Thyroid gland (tissue), 4 donors: ENCODE measurements around the gene ZNF652. TPM values are rescaled to one million over a fixed set of nuclear protein-coding genes. Genes with fewer than 3 reads are reported as not detected.
A peak's percentile ranks its signal among the peaks of the same experiment; 100 is the strongest.

ENCODE experiments used
- DNase-seq, 2 donors: peaks; one replicate each; pipeline ENCODE4 v3.0.0-alpha.2; 2019
- H3K27ac ChIP-seq, 3 donors: fragments of 200-600 bp; sonication (generic); 1 replicate in 2 of 3; 2 replicates in 1 of 3; pipeline ENCODE4 v1.5.1; 2016 to 2019; ENCODE audit warnings: mild to moderate bottlenecking in 1 of 3, moderate library complexity in 1 of 3
- H3K27me3 ChIP-seq: fragments of 200-600 bp; sonication (generic); one replicate; pipeline ENCODE4 v1.5.1; 2019
- H3K36me3 ChIP-seq, 2 donors: fragments of 200-600 bp; sonication (generic); one replicate each; pipeline ENCODE4 v1.5.1; 2016 to 2019
- H3K4me1 ChIP-seq, 2 donors: fragments of 200-600 bp; sonication (generic); one replicate each; pipeline ENCODE4 v1.5.1; 2017 to 2019
- H3K4me3 ChIP-seq, 3 donors: fragments of 200-600 bp; sonication (generic); replicated peaks in 1 of 3; 1 replicate in 2 of 3; 2 replicates in 1 of 3; pipeline ENCODE4 v1.5.1; 2016; ENCODE audit warnings: mild to moderate bottlenecking in 1 of 3
- H3K9me3 ChIP-seq: fragments of 200-600 bp; sonication (generic); one replicate; pipeline ENCODE4 v1.5.1; 2017
- CTCF ChIP-seq, 6 experiments: fragments of 200-600 bp in 3 of 6; fragments of 450-650 bp in 3 of 6; sonication (generic) in 3 of 6; IDR thresholded peaks; one replicate each; pipeline ENCODE4 v1.5.1; 2016 to 2019; ENCODE audit warnings: antibody characterized with exemption in 6 of 6, mild to moderate bottlenecking in 2 of 6, inconsistent platforms in 1 of 6, moderate library complexity in 1 of 6
- POLR2A ChIP-seq, 2 donors: fragments of 450-650 bp; IDR thresholded peaks; one replicate each; pipeline ENCODE4 v1.6.1; 2017; ENCODE audit warnings: antibody characterized with exemption in 2 of 2, mild to moderate bottlenecking in 2 of 2, moderate library complexity in 1 of 2
- WGBS, 2 donors: methylation state at CpG; one replicate each; pipeline ENCODE4 v1.1.5; 2017; 5-methylcytosine and 5-hydroxymethylcytosine counted together
- intact Hi-C: fragments of 100-400 bp; cut with DNase I; formaldehyde crosslinking; loops from one replicate; pipeline ENCODE4 v1.15.1; 2023
- total RNA-seq, 4 donors: library from RNA; depleted of rRNA; stranded (reverse); fragments of >200 nt; gene quantifications; one replicate each; pipeline ENCODE4 v1.2.3, GENCODE V29; 2016

The ZNF652 gene
- total RNA-seq, 4 donors from 2014 or later, result 60.0 to 64.9 (median 62.1) TPM

- Histone ChIP-seq H3K4me3 (peak overlapping the region in 2 of 3 donors; percentile 50 to 59), H3K9me3 (no peaks in the 10 kb centered on the region), H3K36me3 (no peaks in the 10 kb centered on the region), H3K27ac (peak overlapping the region; percentile 79 to 86 (median 86)), H3K4me1 (peaks cover 4 to 13% of the 10 kb centered on the region in 2 donors), H3K27me3 (no peaks in the 10 kb centered on the region)
- WGBS, 2 donors, result 50 to 55% methylated on average over 10 to 11 of the region's 11 CpGs
- intact Hi-C loops, result no loop called here
- DNase-seq, result peak; percentile 29 to 34
- no peak for TF ChIP-seq CTCF (IDR thresholded peaks at IDR 0.05)
- TF ChIP-seq POLR2A (IDR thresholded peaks at IDR 0.05), result no peak
Observed at GRCh38 chr17:49260817-49261291, 101.2 kb downstream of the ZNF652 start.

DNA sequence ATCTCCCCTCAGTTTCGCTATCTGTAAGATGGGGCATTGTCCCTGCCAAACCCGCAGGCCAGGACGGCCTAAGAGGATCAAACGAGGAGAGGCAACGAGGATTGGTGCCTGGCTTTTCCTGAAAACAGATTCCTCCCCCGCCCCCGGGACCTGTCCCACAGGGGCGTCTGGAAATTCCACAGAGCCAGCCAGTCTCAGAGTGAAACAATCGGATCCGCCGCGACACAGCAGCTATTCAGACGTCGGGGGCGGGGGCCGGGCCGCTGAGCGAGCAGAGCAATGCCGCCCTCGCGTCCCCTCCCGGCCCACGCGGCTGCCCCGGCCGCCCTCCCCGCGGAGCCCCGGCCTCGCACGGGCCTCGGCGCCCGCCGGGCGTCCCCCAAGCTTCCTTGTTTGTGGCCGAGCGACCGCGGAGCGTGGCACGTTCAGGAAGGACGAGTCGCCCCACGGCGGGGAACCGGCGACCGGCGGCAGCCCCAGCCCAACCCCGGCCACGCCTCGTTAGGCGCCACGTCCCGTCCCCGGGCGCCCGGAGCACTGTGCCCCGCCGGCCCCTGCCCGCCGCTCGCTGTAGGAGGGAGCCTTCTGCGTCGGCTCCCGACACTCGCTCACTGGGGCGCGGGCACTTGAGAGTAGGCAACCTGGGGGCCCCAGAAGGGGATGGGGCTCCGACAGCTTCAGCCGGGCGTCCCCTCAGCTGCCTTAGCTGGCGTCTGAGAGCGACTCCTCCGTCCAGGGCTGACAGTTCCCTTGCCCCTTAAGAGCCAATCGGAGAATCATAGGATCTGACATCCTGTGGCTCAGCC, 101.8 kb downstream of the ZNF652 start:
- WGBS, 2 donors, result 5% methylated on average over 7 to 13 of the region's 77 CpGs
- H3K27ac ChIP-seq, result peak overlapping the region; percentile 79 to 86 (median 86)

DNA sequence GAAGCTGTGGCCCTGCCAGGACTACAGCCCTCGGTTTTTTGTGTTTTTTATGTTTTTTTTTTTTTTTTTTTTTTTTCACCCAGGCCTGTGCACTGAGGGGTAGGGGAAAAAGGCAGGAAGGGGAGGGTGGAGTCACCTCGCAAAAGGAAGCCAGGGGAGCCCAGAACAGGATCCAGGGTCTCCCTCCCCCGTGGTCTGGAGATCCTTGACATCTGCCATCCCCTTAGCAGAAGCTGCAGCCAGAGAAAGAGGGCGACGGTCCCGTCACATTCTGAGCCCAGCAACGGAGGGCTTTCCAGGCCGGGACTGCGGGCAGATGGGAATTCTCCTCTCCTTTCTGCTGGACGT, 102.4 kb downstream of the ZNF652 start:
- H3K4me1 ChIP-seq, result peaks cover 4 to 13% of the 10 kb centered on the region in 2 donors
- no peak for DNase-seq
- intact Hi-C loops, result no loop called here
- no peaks in the 10 kb centered on the region for H3K9me3 ChIP-seq
- H3K36me3 ChIP-seq, result no peaks in the 10 kb centered on the region
- peak overlapping the region; percentile 79 to 86 (median 86) for H3K27ac ChIP-seq
- H3K4me3 ChIP-seq, result peak overlapping the region; percentile 2 to 59 (median 50)
- no peaks in the 10 kb centered on the region for H3K27me3 ChIP-seq
- TF ChIP-seq CTCF (IDR thresholded peaks at IDR 0.05) (no peak), POLR2A (IDR thresholded peaks at IDR 0.05) (no peak)
- 25 to 37% methylated on average over 10 of the region's 10 CpGs for WGBS, 2 donors

More for the DNA sequence above, 101.8 kb downstream of the ZNF652 start:
- Histone ChIP-seq H3K36me3 (no peaks in the 10 kb centered on the region), H3K9me3 (no peaks in the 10 kb centered on the region), H3K4me3 (peak overlapping the region; percentile 2 to 59 (median 50)), H3K4me1 (peaks cover 4 to 13% of the 10 kb centered on the region in 2 donors), H3K27me3 (no peaks in the 10 kb centered on the region)
- peak; percentile 65 to 66 for DNase-seq
- TF ChIP-seq POLR2A (IDR thresholded peaks at IDR 0.05) (peak in 1 of 2 donors; percentile 30), CTCF (IDR thresholded peaks at IDR 0.05) (no peak)
- intact Hi-C loops, result no loop called here

- no peak for DNase-seq
- Histone ChIP-seq H3K4me1 (peaks cover 4 to 13% of the 10 kb centered on the region in 2 donors), H3K9me3 (no peaks in the 10 kb centered on the region), H3K27ac (no peak overlapping the region), H3K27me3 (no peaks in the 10 kb centered on the region), H3K36me3 (no peaks in the 10 kb centered on the region), H3K4me3 (no peak overlapping the region)
- TF ChIP-seq CTCF (IDR thresholded peaks at IDR 0.05), result no peak
- no peak for TF ChIP-seq POLR2A (IDR thresholded peaks at IDR 0.05)
- intact Hi-C loops, result no loop called here
- 90% methylated on average over 3 of the region's 3 CpGs for WGBS, 2 donors
Observed at GRCh38 chr17:49258394-49258793, 103.7 kb downstream of the ZNF652 start.

GRCh38 chr17:49255125-49255524, 106.9 kb downstream of the ZNF652 start:
- intact Hi-C loops, result no loop called here
- no peaks in the 10 kb centered on the region for H3K9me3 ChIP-seq
- H3K4me3 ChIP-seq, result no peak overlapping the region
- H3K4me1 ChIP-seq, result peaks cover 0 to 7% of the 10 kb centered on the region in 2 donors
- no peak for DNase-seq
- WGBS, 2 donors, result 77 to 88% methylated on average over 5 of the region's 5 CpGs
- TF ChIP-seq POLR2A (IDR thresholded peaks at IDR 0.05), result no peak
- no peak for TF ChIP-seq CTCF (IDR thresholded peaks at IDR 0.05)
- H3K36me3 ChIP-seq, result no peaks in the 10 kb centered on the region
- H3K27me3 ChIP-seq, result no peaks in the 10 kb centered on the region
- H3K27ac ChIP-seq, result no peak overlapping the region
